Prostate gland (tissue), 2 donors: ENCODE results near the gene NUDT2. TPM values are rescaled to one million over a fixed set of nuclear protein-coding genes. Genes with fewer than 3 reads are reported as not detected.
"Not testable (repeated sequence)": the region's sequence is repeated elsewhere in the genome, so short reads cannot be mapped to it uniquely, and the experiment has no call there.

ENCODE experiments used
- DNase-seq: peaks from one replicate; pipeline ENCODE4 v3.0.0-alpha.2; 2019; ENCODE audit warnings: low spot score
- H3K27ac ChIP-seq, 2 donors: fragments of 200-600 bp; sonication (generic); 2 replicates each; pipeline ENCODE4 v1.5.1; 2017 to 2019
- H3K27me3 ChIP-seq: fragments of 200-600 bp; sonication (generic); replicated peaks from 2 replicates; pipeline ENCODE4 v1.5.1; 2019; ENCODE audit not compliant: insufficient read depth
- H3K36me3 ChIP-seq, 2 donors: fragments of 200-600 bp; sonication (generic); 1 replicate in 1 of 2; 2 replicates in 1 of 2; pipeline versions ENCODE4 v1.5.1 to v1.8.1; 2017 to 2019
- H3K4me1 ChIP-seq: fragments of 200-600 bp; sonication (generic); replicated peaks from 2 replicates; pipeline ENCODE4 v1.5.1; 2019
- H3K4me3 ChIP-seq, 2 donors: fragments of 200-600 bp; sonication (generic); 2 replicates each; pipeline ENCODE4 v1.5.1; 2017 to 2019
- H3K9me3 ChIP-seq: fragments of 200-600 bp; sonication (generic); 2 replicates; pipeline ENCODE4 v1.5.1; 2017
- CTCF ChIP-seq, 4 experiments: fragments of 200-600 bp in 2 of 4; fragments of 450-650 bp in 2 of 4; sonication (generic) in 2 of 4; IDR thresholded peaks; 1 replicate in 3 of 4; 2 replicates in 1 of 4; pipeline ENCODE4 v1.5.1; 2016 to 2019; ENCODE audit warnings: antibody characterized with exemption in 4 of 4, mild to moderate bottlenecking in 2 of 4, moderate library complexity in 2 of 4
- POLR2A ChIP-seq: fragments of 450-650 bp; IDR thresholded peaks from one replicate; pipeline ENCODE4 v1.6.1; 2016; ENCODE audit warnings: antibody characterized with exemption, mild to moderate bottlenecking
- POLR2AphosphoS5 ChIP-seq: sonication (generic); formaldehyde crosslinking; IDR thresholded peaks from one replicate; pipeline ENCODE4 v1.6.1; 2017; ENCODE audit warnings: antibody characterized with exemption
- WGBS: methylation state at CpG from one replicate; pipeline ENCODE4 v1.1.5; 2018; 5-methylcytosine and 5-hydroxymethylcytosine counted together
- intact Hi-C: fragments of 100-400 bp; cut with DNase I; formaldehyde crosslinking; loops from one replicate; pipeline ENCODE4 v1.14.2; 2022
- total RNA-seq, 2 donors: library from RNA; depleted of rRNA; stranded (reverse); fragments of >200 nt; gene quantifications; one replicate each; pipeline ENCODE4 v1.1.0, GENCODE V29; 2016

Gene NUDT2
- total RNA-seq, 2 donors from 2014 or later = 18.0 to 45.8 TPM

- no peaks in the 10 kb centered on the region for H3K36me3 ChIP-seq
- DNase-seq = no peak
Measured at GRCh38 chr9:34334916-34335315, 5.5 kb downstream of the NUDT2 start.

GRCh38 chr9:34335376-34335775 lies 6.0 kb downstream of the NUDT2 start:
- no peaks in the 10 kb centered on the region for H3K9me3 ChIP-seq
- H3K27ac ChIP-seq = no peak overlapping the region
- no peaks in the 10 kb centered on the region for H3K4me1 ChIP-seq
- intact Hi-C loops = loop anchor here (10.0 kb wide), 1 partner anchor 159 kb away; no protein-coding TSS in a partner anchor
- H3K27me3 ChIP-seq = no peaks in the 10 kb centered on the region
- TF ChIP-seq CTCF (IDR thresholded peaks at IDR 0.05) = no peak
- TF ChIP-seq POLR2AphosphoS5 = no peak
- TF ChIP-seq POLR2A = no peak
- WGBS = 79% methylated on average over 4 of the region's 4 CpGs
- no peak overlapping the region for H3K4me3 ChIP-seq
- DNase-seq = no peak
- H3K36me3 ChIP-seq = no peaks in the 10 kb centered on the region

More at GRCh38 chr9:34334916-34335315, 5.5 kb downstream of the NUDT2 start:
- Histone ChIP-seq H3K4me3 (no peak overlapping the region), H3K4me1 (no peaks in the 10 kb centered on the region), H3K27me3 (no peaks in the 10 kb centered on the region), H3K9me3 (no peaks in the 10 kb centered on the region), H3K27ac (no peak overlapping the region)
- WGBS = 84% methylated on average over 2 of the region's 2 CpGs
- intact Hi-C loops = loop anchor here (5.0 to 10.0 kb wide), 2 partner anchors 160 to 267 kb away; no protein-coding TSS in a partner anchor
- no peak for TF ChIP-seq CTCF (IDR thresholded peaks at IDR 0.05)
- no peak for TF ChIP-seq POLR2AphosphoS5
- no peak for TF ChIP-seq POLR2A

- Histone ChIP-seq H3K4me1 (no peaks in the 10 kb centered on the region), H3K27ac (no peak overlapping the region), H3K4me3 (no peak overlapping the region), H3K27me3 (no peaks in the 10 kb centered on the region), H3K36me3 (no peaks in the 10 kb centered on the region), H3K9me3 (no peaks in the 10 kb centered on the region)
- WGBS = 98% methylated on average over 2 of the region's 2 CpGs
- DNase-seq = no peak
- intact Hi-C loops = loop anchor here (10.0 kb wide), 1 partner anchor 157 kb away; no protein-coding TSS in a partner anchor
- TF ChIP-seq POLR2A (no peak), POLR2AphosphoS5 (no peak), CTCF (IDR thresholded peaks at IDR 0.05) (no peak)
Measured at GRCh38 chr9:34337403-34337802, 8.0 kb downstream of the NUDT2 start.

GRCh38 chr9:34338079-34338478 lies 8.7 kb downstream of the NUDT2 start:
- H3K4me3 ChIP-seq, H3K36me3 ChIP-seq, DNase-seq, H3K27me3 ChIP-seq, H3K4me1 ChIP-seq, H3K27ac ChIP-seq, H3K9me3 ChIP-seq: not testable (repeated sequence)
- intact Hi-C loops = loop anchor here (10.0 kb wide), 1 partner anchor 157 kb away; no protein-coding TSS in a partner anchor

- 74% methylated on average over 2 of the region's 2 CpGs for WGBS
- no peaks in the 10 kb centered on the region for H3K4me1 ChIP-seq
- peaks cover 0 to 3% of the 10 kb centered on the region in 2 donors for H3K36me3 ChIP-seq
- intact Hi-C loops = loop anchor here (10.0 kb wide), 1 partner anchor 156 kb away; no protein-coding TSS in a partner anchor
- no peaks in the 10 kb centered on the region for H3K9me3 ChIP-seq
- H3K27ac ChIP-seq = no peak overlapping the region
- H3K4me3 ChIP-seq = no peak overlapping the region
- no peak for DNase-seq
- TF ChIP-seq CTCF (IDR thresholded peaks at IDR 0.05) (no peak), POLR2AphosphoS5 (no peak), POLR2A (no peak)
- H3K27me3 ChIP-seq = no peaks in the 10 kb centered on the region
Measured at GRCh38 chr9:34338665-34339385, 9.5 kb downstream of the NUDT2 start.
